ENCODE measurements around the gene WNK2.

WNK2 gene

GRCh38 chr9:93159601-93160471, 24.1 kb upstream of the WNK2 start (continued):
- TF ChIP-seq ZNF792 (tag by site-specific recombination; IDR thresholded peaks at IDR 0.05): no peak
- no peak for TF ChIP-seq ZNF121 (tag by site-specific recombination; IDR thresholded peaks at IDR 0.05)
- peak; percentile 27 for TF ChIP-seq ZNF341 (tag by site-specific recombination; IDR thresholded peaks at IDR 0.05; ENCODE audit: low read depth)
- TF ChIP-seq, protein P1, sequence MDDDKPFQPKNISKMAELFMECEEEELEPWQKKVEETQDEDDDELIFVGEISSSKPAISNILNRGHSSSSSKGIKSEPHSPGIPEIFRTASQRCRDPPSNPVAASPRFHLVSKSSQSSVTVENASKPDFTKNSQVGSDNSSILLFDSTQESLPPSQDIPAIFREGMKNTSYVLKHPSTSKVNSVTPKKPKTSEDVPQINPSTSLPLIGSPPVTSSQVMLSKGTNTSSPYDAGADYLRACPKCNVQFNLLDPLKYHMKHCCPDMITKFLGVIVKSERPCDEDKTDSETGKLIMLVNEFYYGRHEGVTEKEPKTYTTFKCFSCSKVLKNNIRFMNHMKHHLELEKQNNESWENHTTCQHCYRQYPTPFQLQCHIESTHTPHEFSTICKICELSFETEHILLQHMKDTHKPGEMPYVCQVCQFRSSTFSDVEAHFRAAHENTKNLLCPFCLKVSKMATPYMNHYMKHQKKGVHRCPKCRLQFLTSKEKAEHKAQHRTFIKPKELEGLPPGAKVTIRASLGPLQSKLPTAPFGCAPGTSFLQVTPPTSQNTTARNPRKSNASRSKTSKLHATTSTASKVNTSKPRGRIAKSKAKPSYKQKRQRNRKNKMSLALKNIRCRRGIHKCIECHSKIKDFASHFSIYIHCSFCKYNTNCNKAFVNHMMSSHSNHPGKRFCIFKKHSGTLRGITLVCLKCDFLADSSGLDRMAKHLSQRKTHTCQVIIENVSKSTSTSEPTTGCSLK (tag by site-specific recombination; IDR thresholded peaks at IDR 0.05): no peak
- no peak for TF ChIP-seq ZNF596 (tag by site-specific recombination; IDR thresholded peaks at IDR 0.05)
- no peak for TF ChIP-seq ZNF266 (tag by site-specific recombination; IDR thresholded peaks at IDR 0.05; ENCODE audit: low read depth)
- no peak for TF ChIP-seq ZNF837 (tag by site-specific recombination; IDR thresholded peaks at IDR 0.05)
- no peak for TF ChIP-seq ZNF561 (tag by site-specific recombination; IDR thresholded peaks at IDR 0.05; ENCODE audit: borderline replicate concordance)
- TF ChIP-seq ZNF112 (tag by site-specific recombination; IDR thresholded peaks at IDR 0.05): no peak
- TF ChIP-seq OSR2 (tag by site-specific recombination; IDR thresholded peaks at IDR 0.05): no peak
- no peak for TF ChIP-seq ZSCAN30 (tag by site-specific recombination; IDR thresholded peaks at IDR 0.05)
- TF ChIP-seq ZNF600 (tag by site-specific recombination; IDR thresholded peaks at IDR 0.05): no peak
- TF ChIP-seq SALL2 (tag by site-specific recombination; IDR thresholded peaks at IDR 0.05; ENCODE audit: borderline replicate concordance): no peak
- peak; percentile 50; the same call in 1 of the 2 replicates for TF ChIP-seq WT1 (tag by site-specific recombination; IDR thresholded peaks at IDR 0.05)
- no peak for TF ChIP-seq KLF7 (tag by site-specific recombination; IDR thresholded peaks at IDR 0.05; ENCODE audit: borderline replicate concordance)
- TF ChIP-seq ZNF664 (tag by site-specific recombination; IDR thresholded peaks at IDR 0.05): no peak
- TF ChIP-seq, protein P2, sequence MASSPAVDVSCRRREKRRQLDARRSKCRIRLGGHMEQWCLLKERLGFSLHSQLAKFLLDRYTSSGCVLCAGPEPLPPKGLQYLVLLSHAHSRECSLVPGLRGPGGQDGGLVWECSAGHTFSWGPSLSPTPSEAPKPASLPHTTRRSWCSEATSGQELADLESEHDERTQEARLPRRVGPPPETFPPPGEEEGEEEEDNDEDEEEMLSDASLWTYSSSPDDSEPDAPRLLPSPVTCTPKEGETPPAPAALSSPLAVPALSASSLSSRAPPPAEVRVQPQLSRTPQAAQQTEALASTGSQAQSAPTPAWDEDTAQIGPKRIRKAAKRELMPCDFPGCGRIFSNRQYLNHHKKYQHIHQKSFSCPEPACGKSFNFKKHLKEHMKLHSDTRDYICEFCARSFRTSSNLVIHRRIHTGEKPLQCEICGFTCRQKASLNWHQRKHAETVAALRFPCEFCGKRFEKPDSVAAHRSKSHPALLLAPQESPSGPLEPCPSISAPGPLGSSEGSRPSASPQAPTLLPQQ (tag by site-specific recombination; IDR thresholded peaks at IDR 0.05): no peak
- no peak for TF ChIP-seq ZNF114 (tag by site-specific recombination; IDR thresholded peaks at IDR 0.05)
- TF ChIP-seq MZF1 (tag by site-specific recombination; IDR thresholded peaks at IDR 0.05; ENCODE audit: borderline replicate concordance): no peak
- TF ChIP-seq ZNF658 (tag by site-specific recombination; IDR thresholded peaks at IDR 0.05): no peak
- no peak for TF ChIP-seq ZNF350 (tag by site-specific recombination; IDR thresholded peaks at IDR 0.05)
- no peak for TF ChIP-seq ZNF544 (tag by site-specific recombination; IDR thresholded peaks at IDR 0.05)
- TF ChIP-seq ZNF16 (tag by site-specific recombination; IDR thresholded peaks at IDR 0.05; ENCODE audit: low read depth): no peak
- TF ChIP-seq ZNF623 (tag by site-specific recombination; IDR thresholded peaks at IDR 0.05): no peak
- no peak for TF ChIP-seq ZNF791 (tag by site-specific recombination; IDR thresholded peaks at IDR 0.05)
- no peak for TF ChIP-seq ZNF529 (tag by site-specific recombination; IDR thresholded peaks at IDR 0.05; ENCODE audit: insufficient replicate concordance)
- TF ChIP-seq HOXA7 (CRISPR knock-in tag; IDR thresholded peaks at IDR 0.05; ENCODE audit: borderline replicate concordance): no peak
- TF ChIP-seq ZNF473 (tag by site-specific recombination; IDR thresholded peaks at IDR 0.05): no peak
- TF ChIP-seq ZNF169 (tag by site-specific recombination; IDR thresholded peaks at IDR 0.05): no peak
- TF ChIP-seq BCL11A (tag by site-specific recombination; IDR thresholded peaks at IDR 0.05; ENCODE audit: low read depth): no peak
- no peak for TF ChIP-seq ZNF747 (tag by site-specific recombination; IDR thresholded peaks at IDR 0.05)
- TF ChIP-seq ZFP3 (tag by site-specific recombination; IDR thresholded peaks at IDR 0.05; ENCODE audit: low read depth): no peak
- no peak for TF ChIP-seq ZNF404 (tag by site-specific recombination; IDR thresholded peaks at IDR 0.05)
- no peak for TF ChIP-seq ZNF157 (tag by site-specific recombination; IDR thresholded peaks at IDR 0.05)
- TF ChIP-seq, protein P3, sequence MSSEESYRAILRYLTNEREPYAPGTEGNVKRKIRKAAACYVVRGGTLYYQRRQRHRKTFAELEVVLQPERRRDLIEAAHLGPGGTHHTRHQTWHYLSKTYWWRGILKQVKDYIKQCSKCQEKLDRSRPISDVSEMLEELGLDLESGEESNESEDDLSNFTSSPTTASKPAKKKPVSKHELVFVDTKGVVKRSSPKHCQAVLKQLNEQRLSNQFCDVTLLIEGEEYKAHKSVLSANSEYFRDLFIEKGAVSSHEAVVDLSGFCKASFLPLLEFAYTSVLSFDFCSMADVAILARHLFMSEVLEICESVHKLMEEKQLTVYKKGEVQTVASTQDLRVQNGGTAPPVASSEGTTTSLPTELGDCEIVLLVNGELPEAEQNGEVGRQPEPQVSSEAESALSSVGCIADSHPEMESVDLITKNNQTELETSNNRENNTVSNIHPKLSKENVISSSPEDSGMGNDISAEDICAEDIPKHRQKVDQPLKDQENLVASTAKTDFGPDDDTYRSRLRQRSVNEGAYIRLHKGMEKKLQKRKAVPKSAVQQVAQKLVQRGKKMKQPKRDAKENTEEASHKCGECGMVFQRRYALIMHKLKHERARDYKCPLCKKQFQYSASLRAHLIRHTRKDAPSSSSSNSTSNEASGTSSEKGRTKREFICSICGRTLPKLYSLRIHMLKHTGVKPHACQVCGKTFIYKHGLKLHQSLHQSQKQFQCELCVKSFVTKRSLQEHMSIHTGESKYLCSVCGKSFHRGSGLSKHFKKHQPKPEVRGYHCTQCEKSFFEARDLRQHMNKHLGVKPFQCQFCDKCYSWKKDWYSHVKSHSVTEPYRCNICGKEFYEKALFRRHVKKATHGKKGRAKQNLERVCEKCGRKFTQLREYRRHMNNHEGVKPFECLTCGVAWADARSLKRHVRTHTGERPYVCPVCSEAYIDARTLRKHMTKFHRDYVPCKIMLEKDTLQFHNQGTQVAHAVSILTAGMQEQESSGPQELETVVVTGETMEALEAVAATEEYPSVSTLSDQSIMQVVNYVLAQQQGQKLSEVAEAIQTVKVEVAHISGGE (tag by site-specific recombination; conservative IDR thresholded peaks at IDR 0.05; ENCODE audit: low read depth): no peak
- no peak for TF ChIP-seq ZNF558 (tag by site-specific recombination; IDR thresholded peaks at IDR 0.05)

Data from HEK293 (cell line).